GM19240 (cell line): ENCODE data around the gene NTM.
"Not testable (repeated sequence)": the region's sequence is repeated elsewhere in the genome, so short reads cannot be mapped to it uniquely, and the experiment has no call there.

ENCODE experiments used
- DNase-seq: peaks from one replicate; pipeline ENCODE4 v3.0.0; 2011; ENCODE audit warnings: low spot score; ENCODE audit not compliant: insufficient read length

Gene NTM

DNA sequence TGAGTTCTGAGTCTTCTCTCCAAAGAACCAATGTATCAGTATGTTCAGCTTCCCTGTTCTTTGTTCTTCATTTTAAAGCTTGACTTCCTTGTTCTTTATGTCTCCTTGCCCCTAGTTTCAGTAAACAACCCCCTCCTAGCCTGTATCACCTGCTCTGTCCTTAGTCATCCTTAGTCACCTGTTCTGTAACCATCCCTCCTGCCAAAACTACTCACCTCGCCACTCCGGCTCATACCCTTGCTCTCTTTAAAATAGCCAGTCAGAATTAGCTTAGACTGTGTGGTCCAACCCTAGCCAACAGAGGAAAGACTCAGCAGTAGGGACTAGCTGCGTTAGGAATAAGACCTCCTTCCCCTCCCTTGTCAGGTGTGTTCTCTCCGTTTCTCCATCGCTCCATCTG, 127.3 kb downstream of the NTM start:
- not testable (repeated sequence) for DNase-seq

DNA sequence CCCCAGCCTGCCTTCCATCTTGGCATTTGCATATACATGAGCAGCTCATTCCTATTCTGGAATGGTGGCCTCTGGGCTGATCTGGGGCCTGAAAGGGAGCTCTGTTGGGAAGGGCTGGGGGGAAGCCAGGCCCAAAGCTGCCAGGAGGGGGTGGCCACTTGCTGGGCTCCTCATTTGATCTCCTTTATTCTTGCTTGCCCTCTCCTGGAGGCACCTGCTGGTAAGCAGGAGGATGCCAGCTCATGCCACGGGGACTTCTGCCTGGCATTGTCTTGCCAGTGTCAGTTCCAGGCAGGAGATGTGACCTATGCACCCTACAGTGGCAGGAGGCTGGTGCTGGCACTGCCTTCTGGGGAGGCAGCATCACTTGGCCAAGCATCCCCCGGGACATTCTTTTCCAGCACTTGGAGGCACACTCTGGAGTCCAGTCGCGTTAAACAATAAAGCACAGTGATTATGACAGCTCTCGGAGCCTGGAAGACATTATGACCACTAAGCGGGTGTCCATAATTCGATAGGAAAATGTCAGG, 128.3 kb downstream of the NTM start:
- no peak for DNase-seq

DNA sequence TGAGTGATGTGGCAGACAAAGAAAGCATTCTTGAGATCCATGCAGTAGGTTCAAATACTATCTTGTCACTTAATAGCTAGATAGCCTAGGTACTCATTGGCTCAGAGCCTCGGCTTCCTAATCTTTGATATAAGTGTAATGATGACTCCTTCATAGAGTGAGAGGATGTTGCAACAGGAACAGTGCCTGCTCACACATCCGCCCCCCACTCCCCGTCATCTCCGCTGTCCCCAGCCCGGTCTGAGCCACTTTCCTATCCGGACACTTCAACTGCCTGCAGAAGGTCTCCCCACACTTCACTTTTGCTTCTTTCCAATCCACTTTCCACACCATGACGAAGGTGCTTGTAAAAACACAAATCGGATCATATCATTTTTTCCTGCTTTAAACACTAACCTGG, 128.8 kb downstream of the NTM start:
- DNase-seq: no peak

DNA sequence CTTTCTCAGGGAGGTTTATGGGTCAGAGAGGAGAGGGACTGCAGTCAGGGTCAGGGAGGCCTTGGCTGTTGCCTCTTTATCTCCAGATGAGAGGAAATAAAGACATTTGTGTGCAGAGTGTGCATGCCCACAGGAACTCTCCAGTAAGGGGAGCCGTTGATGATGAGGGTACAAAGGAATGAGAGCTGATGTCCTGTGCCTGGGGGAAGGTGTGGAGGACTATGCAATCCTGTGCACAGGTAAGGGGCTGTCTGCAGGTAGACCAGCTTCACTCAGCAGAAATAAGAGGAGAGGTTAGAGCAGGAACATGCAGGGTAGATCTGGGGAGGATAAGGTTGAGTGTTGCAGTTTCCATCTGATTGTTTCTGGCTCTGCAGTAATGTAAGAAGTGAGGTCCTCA, 132.6 kb downstream of the NTM start:
- no peak for DNase-seq

DNA sequence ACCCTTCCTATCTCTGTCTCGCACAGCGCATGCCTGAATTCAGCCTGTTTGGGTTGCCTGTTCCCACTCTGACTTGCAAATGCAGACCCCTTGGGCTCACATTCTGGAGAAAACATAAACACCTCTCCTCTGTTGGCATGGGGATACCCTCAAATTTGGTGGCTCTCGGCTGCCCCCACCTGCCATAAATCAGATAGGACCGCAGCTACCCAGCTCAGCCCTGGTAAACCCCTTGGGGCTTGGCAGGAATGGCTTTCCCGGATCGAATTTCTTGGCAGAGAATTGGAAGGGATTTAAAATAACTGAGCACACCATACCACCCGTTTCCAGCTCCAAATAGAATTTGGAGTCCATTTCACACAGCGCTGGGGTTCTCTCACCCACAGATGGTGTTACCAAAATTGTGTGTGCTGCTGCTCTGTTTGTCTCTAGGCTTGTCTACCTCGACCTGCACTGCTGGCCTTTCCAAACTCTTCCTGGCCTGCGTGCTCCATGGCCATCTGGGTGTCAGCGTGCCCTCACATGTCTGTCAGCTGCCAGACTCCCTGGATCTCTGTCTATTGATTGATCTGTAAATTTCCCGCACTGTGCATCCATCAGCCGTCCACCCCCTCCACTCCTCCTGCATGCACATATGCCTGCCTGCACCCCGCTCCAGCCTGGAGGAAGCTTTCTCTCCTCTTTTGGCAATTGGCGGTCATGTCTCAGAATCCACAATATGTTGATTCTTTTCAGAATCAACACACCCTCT, 134.0 kb downstream of the NTM start:
- DNase-seq: no peak

DNA sequence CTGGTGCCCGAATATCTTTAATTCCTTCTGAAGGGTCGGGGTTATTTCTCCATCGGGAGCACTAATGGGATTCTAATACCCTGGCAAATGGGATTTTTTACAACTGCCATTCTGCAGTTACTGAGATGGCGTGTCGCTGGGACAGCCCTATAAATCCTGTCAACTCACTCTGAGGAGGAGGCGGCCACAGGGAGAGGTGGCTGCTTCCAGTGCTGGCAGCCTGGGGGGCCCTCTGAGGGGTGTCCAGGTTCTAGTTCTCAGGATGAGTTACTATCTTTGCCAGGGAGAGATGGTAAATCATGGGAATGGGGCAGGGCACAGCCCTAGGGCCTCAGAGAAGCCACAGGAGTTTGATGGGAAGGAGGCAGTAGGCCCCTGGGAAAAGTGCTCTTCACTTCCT, 135.9 kb downstream of the NTM start:
- DNase-seq: no peak

DNA sequence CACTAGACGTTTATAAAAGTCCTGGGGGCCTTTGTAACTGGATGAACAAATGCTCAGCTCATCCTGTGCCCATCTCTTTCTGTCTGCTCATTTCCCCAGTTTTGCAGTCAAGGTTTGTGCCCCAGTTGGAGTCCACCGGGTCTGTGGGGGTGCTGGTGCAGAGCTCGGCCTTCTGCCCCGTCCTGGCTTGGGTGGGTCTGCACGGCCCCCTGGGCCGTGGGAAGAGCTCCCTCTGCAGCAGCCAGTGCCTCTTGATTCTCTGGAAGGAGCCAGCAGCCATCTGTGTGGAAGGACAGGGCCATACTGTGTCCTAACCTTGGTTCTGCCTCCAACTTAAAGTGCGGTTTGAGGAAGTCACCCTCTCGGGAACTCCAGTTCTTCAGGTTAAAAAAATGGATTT, 140.2 kb downstream of the NTM start:
- no peak for DNase-seq

DNA sequence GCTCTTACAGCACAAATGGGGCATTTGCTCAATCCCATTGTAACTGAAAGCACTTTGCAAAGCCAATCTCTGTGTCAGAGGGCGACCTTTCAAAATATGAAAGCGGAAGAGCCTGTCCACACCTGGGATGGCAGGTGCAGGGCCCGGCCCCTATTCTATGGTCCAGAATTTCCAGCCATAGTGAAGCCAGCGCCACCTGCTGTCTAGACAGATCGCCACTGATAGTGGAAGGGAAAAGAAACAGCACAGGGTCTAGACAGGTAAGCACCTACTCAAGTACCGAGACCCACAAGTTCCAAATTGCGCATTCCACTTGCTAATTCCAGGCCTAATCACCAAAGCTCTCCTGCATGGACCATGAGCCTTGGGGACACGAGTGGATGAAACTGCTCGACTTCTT, 141.4 kb downstream of the NTM start:
- DNase-seq: no peak

DNA sequence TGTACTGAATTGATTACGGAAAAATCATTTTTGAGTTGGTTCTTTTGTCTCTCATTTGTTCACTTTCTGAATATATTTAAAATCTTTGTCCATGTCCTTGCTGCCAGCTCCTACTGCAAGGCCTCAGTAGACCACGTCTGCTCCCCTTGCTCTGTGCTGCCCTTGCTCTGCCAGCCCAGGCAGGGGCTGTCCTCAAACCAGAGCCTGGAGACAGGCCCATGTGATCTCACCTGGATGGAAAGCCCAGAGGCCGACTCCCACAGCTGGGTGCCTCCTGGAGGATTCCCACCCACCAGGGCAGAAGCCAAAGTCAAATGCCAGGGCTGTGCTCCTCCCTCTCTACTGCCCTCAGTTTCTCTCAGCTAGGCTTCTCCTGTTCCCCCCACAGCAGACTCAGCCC, 141.8 kb downstream of the NTM start:
- DNase-seq: no peak

DNA sequence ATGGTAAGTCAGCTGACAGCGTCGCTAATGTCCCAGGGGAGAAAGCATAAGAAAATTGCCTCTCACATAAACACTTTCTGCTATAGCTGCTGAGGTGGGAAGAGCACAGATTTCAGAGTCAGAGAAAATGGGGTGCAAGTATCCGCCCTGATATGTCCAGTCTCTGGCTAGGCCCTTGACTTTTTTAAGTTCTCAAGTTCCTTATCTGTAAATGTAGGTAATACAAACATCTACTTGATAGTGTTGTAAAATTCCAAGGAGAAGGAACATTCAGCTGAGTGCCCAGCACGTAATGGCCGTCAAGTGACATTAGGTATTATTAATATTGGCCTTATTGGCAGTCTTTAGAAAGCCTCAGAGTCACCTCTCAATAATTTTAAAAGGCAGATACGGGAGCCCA, 143.6 kb downstream of the NTM start:
- no peak for DNase-seq

DNA sequence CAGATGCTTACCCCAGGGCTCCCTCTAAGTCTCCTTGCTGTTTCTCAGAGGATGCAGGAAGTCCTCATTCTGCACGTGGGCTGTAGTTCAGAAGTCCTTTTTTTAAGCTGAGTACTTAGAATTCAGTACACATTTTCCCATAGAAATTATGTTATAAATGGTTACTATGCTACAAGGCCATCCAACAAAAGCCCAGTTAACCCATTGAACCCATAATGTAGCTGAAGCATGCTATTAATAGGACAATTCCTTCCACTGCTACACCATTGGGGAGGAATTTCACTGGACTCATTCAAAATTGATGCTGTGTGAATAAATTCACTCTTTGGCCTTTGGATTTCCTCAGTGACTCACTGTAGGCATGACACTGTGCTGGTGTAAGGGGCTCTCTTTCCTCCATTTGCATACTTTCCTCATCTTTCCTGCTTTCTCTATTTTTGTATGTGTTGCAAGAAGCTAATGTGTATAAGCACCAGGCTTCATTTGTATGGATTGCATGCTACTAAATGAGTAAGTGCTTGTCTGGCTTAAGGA, 148.0 kb downstream of the NTM start:
- no peak for DNase-seq

DNA sequence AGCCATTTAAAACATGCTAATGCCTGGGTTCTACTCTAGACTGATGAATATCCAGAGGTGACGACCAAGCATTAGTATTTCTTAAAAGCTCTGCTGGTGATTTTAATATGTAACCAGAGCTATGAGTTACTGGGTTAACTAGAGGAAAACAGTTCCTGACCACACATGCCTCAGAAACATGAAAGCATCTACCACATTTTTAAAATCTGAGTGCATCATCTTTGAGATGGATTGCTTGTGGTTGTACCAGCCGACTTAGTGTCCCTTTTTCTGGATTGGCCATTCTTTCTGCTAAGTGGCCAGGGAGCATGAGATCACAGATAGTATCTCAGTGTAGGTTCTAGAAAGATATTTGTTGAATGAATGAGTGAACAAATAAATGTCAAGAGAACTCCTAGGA, 152.4 kb downstream of the NTM start:
- DNase-seq: no peak

DNA sequence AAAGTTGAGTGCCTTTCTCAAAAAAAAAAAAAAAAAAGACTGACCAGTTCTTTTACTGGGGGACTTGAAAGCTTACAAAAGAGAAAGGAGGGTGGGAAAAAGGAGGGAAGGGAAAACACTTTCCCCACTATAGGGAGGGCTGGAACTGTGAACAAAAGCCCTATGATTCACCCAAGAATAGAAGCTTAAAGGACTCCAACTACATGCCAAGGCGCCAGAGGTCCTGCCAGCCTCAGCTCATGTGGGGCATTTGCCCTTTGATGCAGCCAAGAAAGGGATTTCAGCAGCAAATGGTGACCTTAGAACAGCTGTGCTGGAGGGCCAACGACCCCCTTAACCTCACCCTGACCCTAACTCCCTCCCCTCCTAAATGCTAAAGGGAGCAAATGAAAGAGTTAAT, 160.0 kb downstream of the NTM start:
- DNase-seq: no peak

DNA sequence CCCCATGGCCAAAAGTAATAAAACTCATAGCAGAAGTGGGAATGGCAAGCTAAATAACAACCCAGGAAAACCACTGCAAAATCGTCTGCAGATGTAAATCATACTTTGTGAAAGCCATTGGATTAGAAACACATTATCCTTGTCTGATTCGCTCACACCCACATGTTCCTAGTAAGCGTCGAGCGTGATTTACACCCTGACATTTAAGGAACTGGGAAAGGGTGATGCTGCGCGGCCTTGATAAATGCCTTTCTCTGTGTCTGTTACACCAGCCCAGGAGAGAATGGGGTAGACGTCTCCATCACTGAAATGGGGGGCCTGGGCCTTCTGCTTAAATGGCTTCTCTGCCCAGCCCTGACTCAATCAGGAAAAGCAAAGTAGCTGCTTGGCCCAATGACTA, 162.7 kb downstream of the NTM start:
- no peak for DNase-seq

DNA sequence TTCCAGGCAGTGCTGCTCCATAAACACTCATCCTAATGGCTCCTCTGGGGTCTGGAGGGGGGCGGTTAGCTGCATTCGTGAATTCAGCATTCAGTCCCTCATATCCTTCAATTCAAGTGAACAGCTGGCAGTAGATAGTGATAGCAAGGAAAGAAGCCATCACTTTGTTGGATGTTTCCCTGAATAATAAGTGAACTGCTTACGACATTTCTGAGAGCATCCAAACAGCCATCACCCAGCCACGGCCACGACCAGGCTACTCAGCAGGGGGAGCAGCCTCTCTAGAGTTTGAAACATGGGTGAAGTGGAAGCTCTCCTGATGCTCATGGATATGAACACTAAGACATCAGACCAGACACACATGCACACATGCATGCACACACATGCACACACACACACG, 163.6 kb downstream of the NTM start:
- no peak for DNase-seq

DNA sequence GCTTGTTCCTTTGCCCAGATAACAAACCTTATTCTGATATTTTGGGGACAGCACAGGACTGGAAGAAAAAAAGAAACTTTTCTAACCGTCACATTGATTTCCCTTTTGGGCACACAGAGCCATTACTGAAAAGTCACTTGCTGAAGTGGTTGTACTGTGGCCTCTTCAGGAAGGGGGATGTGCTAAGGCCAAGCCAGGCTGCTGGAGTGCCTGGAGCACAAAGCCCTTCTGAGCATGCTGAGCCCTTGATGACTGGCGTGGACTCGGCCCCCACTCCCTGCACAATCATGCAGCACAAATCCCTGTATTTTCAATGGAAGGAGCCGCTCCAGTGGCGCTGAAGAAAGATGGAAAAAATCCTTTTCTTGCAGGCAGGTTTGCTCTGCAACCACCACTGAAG, 164.2 kb downstream of the NTM start:
- DNase-seq: no peak

DNA sequence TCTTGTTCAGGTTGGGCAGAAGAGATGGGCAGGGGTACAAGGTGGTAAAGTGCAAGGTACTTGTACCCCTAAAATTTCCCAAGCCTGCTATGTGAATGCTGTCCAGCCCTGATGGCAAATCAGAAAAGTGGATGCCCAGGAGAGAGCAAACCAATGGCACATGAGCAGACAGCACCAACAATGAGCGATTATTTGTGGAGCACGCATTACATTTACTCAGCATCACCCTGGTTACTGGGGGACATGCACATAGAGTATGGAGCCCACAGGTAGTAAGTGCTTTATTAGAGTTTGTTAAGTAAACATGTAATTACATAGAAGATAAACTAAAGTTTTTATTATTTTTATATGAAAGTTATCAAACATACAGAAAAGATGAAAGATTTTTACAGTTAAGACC, 165.7 kb downstream of the NTM start:
- DNase-seq: no peak

DNA sequence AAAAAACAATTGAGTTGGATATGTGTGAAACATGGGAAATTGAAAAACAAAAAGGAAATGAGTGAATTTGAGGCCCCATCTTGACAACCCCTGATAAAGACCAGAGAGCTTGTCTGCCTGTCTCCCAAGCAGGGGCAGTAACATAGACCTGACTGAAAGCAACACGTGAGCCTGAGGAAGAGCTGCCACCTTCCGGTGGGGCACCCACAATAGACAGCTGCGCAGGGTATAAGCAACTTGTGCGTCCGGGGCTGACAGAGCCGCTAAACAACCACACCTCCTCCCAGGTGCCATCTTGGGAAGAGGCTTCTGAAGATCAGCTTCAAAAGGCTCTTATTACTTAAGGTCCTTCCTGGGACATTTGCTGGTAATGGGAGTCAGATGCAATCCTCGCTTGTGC, 166.8 kb downstream of the NTM start:
- DNase-seq: no peak

DNA sequence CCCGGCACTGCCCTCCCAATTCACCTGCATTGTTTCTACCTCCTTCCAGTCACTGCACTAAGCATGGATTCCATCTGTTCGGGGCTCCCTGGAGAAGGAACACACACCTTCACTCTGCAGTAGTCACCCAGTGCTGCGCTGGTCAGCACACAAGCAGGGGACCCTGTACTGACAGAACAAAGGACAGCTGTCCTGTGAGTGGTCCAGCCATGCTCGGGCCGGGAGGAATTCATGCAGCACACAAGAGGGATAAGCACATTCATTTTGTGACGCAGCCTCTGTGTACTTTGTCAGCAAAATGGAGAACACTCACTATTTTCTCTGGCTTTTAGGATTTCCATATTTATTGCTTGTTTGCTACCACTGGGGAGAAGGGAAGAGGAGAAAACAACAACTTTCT, 167.3 kb downstream of the NTM start:
- no peak for DNase-seq

DNA sequence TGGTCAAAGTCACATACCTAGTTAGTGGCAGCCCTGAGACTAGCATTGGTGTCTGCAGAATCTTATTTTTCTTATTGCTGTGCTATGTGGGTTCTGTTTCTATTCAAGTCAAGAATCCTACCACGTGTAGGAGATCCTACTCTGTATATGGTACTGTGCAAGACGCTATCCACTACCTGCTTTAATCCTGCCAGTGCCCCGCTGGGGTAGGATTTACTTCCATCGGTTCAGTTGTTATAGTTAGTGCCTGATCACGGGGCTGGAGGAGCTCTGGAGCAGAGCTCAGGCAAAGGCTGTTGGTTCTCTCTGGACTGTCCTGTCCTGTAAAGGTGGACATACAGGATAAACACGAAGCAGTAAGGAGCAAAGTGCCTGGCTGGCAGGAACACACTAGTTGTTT, 167.9 kb downstream of the NTM start:
- no peak for DNase-seq

DNA sequence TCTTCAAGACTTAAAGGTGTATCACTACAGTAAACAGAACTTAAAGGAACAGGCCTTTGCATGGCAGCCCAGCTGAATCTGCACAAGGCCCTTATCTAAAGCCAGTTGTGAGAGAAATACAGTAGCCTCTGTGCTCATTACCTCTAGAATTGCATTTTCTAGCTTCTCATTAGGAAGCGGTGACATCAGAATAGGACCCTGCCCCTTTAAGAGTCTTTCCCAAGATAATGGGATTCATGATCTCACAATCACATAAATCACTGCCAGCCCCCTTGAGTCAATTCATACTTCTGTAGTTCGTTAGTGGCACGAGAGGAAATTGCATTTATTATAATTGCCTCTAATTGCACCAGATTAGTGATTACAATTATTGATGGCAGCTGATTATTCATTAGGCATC, 170.3 kb downstream of the NTM start:
- DNase-seq: no peak

DNA sequence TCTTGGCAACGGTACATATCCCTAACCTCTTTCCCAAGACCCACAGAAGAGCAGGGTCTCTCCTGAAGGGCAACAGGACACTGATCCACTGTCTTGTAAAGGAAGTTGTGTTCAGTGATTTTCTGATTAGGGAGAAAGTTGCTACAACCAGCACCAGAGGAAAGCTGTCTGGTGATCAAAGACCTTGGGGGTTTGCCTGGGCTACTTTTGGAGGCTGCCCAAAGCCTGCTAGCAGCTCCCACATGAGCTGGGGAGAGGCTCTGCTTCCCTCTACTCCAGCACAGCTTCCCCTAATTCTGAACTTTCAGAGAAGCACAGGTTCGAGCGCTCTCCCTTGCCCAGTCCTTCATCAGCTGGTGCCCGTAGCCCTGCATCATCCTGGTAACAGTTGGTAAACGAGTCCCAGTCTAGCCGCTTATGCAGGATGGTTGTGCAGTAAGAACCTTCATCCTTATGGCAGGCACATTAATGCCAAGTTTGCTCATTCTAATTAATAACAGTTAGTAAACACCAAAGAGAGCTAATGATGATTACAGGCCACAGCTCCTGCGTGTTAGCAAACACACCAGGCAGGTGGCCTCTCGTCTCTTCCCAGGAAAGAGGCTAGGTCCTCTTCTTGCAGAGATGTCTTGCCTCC, 173.1 kb downstream of the NTM start:
- DNase-seq: no peak

DNA sequence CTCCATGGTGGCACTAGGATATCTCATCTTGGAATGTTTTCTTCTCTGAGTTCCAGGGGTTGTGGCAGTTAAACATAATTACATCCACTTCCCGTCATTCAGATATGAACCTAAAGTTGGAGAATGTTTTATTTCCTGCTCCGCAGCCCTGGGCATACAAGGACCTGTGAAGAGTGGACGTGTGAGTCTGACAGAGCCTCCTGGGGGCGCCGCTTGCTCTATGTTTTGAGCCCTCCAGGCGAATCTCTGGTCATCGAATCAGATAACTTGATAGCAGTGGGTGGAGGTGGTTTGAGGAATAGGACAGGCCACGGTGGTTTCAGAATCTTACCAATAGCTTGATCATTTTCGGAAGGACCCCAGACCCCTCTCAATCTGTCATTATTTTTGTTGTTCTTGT, 174.2 kb downstream of the NTM start:
- no peak for DNase-seq
